HG03457 (cell line): ENCODE data around the gene ENOX2.

Experiments
- ATAC-seq: cut with Tn5 transposase; IDR thresholded peaks from one replicate; pipeline ENCODE4 v1.9.1; 2021; ENCODE audit warnings: moderate number of reproducible peaks; ENCODE audit not compliant: unreplicated experiment

ENOX2 gene

GRCh38 chrX:130645955-130646583 is 256.9 kb downstream of the ENOX2 start:
- no peak for ATAC-seq

DNA sequence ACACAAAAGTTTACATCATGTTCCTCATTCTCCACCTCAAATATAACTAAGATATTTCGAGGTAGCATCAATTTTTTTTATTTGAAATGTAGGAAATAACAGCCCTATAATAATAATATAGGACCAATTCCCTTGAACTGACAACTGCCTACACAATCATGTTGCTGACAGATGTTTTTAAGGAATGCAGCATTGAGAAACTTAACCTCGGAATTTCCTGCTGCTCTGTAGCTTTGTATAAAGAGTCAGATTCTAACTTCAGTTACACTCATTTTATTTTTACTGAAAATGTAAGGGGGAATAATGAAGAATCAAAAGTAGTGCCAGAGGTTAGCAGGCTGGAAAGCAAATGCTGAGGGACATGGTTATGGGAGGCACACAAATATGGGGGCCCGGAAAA is 265.4 kb downstream of the ENOX2 start:
- no peak for ATAC-seq

- no peak for ATAC-seq
Measured at GRCh38 chrX:130636277-130636676, 266.7 kb downstream of the ENOX2 start.

GRCh38 chrX:130631011-130631410 is 272.0 kb downstream of the ENOX2 start:
- ATAC-seq, result no peak

DNA sequence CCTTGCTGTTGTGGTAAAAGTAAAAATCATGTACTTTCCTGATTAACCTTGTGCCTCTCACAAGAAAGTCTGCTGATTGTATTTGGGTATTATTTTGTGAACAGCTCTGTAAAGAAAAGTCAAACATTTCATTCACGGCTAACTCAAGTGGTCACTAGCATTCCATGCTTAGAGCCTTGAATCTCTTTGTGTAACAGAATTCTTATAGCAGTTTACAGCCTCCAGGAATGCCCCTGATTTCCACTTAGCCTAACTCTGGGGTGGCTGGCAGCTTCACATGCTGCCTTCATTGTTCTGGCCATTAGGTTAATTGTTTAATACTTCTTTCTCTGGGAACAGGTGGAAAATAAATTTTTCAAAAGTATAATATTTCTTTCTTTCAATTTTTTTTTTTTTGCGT is 274.5 kb downstream of the ENOX2 start:
- ATAC-seq, result no peak

GRCh38 chrX:130626521-130626920 is 276.5 kb downstream of the ENOX2 start:
- ATAC-seq, result no peak

- no peak for ATAC-seq
Measured at GRCh38 chrX:130625386-130625785, 277.6 kb downstream of the ENOX2 start.

DNA sequence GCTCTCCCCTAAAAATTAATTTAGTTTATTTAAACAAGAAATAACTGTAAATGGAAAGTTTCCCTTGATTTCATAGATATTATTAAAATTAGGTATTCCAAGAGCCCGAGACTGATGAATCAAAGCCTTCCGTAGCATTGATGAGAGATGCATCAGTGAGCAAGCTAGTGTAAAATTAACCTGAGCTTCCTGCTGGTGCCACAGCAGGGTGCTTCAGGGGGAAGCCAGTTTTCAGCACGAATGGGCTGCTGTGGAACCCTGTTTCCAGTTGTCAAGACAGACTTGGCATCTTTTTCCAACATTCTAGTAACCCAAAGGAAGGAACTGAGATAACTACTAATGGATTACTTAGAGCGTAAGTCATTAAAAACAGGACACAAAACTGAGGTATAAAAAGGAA is 279.5 kb downstream of the ENOX2 start:
- no peak for ATAC-seq

DNA sequence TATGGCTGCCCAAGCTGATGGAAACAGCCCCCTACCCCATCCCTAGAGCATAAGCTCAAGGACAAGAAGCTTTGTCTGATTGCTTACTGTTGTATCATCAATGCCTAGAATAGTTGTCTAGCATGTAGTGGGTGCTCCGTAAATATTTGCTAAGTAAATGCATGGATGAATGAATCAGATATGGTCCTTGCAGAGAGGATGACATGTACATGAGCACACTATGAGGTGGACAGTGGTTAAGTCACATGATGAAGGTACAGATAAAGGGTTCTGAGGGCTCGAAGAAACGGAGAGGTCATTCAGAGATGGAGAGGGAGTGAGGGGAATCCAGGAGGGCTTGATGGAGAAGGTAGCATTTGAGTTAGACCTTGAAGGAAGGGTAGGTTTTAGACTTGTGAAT is 287.1 kb downstream of the ENOX2 start:
- ATAC-seq, result no peak

- no peak for ATAC-seq
Measured at GRCh38 chrX:130607431-130607830, 295.6 kb downstream of the ENOX2 start.

- no peak for ATAC-seq
Measured at GRCh38 chrX:130606425-130606824, 296.6 kb downstream of the ENOX2 start.

DNA sequence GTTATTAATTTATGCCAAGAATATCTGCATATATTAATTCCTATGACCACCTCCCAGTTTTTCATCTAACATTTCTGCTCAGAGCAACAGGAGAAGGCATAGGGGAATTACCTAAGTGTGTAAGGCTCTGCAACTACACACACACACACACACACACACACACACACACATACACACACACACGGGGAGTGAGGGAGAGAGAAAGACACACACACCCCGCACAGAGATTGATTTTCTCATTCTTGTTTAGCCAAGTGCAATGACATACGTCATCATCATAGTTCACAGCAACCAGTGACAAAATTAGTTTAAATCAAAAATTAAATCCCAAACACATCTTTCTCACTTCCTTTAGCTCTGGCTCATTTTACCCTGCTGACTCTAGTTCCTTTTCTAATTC is 298.1 kb downstream of the ENOX2 start:
- no peak for ATAC-seq

GRCh38 chrX:130594453-130594916 is 308.5 kb downstream of the ENOX2 start:
- no peak for ATAC-seq

DNA sequence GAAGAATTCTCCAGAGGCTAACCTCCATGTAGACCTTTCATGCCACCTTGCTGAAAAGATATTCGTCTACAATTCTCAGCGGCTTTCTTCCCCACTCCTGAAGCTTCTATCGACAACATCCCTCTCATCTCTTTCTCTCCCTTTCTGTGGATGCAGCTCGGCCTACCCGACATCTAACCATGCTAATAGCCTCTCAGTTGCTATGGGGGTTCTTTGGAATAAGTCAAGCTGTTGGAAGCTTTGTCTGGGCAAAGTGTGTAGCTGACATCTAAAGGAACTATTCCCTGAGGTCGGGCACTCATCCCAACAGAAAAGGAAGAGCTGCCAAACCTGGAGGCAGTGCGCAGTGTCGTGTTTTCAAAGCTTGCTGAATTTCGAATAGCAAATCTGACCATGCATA is 309.1 kb downstream of the ENOX2 start:
- ATAC-seq, result no peak

DNA sequence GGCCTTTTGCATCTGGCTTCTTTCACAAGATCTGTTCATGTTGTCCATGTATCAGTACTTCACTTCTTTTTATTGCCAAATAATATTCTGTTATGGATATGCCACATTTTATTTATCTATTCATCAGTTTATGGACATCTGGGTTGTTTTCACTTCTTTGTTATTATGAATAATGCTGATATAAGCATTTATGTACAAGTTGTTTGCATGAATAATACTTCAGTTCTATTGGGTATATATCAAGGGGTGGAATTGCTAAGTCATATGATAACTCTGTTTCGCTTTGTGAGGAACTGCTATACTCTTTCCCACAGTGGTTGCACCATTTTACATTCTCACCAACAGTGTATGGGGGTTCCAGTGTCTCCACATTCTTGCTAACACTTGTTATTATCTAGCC is 310.8 kb downstream of the ENOX2 start:
- ATAC-seq, result no peak

DNA sequence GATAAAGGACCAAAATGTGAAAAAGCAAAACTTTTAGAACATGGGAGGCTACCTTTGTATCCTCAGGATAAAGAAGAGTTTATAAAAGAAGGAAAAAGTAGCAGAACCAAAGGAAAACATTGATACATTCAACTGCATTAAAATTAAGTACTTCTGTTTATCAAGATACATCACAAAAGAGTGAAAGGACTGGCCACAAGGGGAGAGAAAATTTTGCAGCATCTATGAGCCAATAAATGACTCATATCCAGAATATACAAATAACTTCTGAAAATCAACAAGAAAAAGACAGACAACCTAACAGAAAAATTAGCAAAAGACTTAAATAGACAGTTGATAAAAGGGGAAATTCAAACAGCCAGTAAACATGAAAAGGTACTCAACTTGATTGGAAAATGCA is 324.1 kb downstream of the ENOX2 start:
- ATAC-seq, result no peak

DNA sequence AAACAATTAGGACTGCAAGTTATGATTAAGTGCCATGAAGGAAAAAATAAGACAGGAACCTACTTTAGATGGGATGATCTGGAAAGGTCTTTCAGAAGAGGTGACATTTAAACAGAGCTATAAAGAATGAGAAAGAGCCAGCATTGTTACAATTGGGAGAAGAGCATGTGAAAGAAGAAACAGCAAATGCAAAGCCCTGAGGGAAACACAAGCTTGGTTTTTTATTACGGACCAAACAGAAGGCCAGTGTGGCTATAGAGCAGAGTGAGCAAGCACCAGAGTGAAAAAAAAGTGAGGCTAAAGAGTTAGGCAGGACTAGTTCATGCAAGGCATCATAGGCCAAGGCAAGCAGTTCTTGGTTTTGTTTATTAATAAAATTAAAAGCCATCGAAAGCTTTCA is 325.6 kb downstream of the ENOX2 start:
- ATAC-seq, result no peak

DNA sequence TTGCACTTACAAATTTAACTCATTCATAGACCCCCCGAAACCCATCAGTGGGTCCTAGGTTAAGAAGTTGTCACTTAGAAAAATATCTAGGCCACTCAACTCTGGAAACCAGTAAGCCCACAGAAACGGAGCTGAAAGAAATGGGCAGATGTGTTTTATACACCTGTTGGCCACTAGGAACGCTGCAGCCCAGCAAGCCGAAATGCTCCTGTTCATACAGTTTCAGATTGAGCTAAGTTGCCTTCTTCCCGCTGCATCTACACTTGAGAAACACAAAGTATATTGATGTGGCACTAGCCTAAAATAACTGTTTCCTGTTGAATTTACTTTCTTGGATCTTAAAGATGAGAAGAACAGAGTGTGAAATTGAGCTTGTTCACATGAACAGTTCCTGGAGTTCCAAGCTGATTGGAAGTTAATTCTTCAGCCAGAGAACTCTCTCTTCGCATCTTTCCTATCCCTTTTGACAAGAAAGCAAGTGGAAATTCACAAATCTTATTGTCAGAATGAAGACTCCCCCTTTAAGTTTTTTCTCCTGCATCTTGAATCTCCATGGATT is 327.1 kb downstream of the ENOX2 start:
- no peak for ATAC-seq
